IMR-90 (cell line): ENCODE data around the gene TRIM38. TPM values are rescaled to one million over a fixed set of nuclear protein-coding genes. Genes with fewer than 3 reads are reported as not detected.

Source experiments
- ATAC-seq: fragments of 200-7000 bp; cut with Tn5 transposase; 2 replicates; pipeline ENCODE4 v1.9.1; 2020; ENCODE audit warnings: low read depth, mild to moderate bottlenecking, moderate library complexity
- BruUV-seq: library from RNA; stranded (reverse); fragments of 400-500 nt; replicated peaks from 2 replicates; lab custom pipeline; 2021; lab: Mats Ljungman, UMichigan
- CTCF ChIA-PET: fragments of 300-600 bp; formaldehyde crosslinking; extraction: SDS; loops from one replicate; lab custom pipeline; 2021; ENCODE audit warnings: antibody characterized with exemption; lab: Yijun Ruan, JAX
- POLR2A ChIA-PET: fragments of 300-600 bp; sonication (Branson Sonifier 250); formaldehyde crosslinking; loops from one replicate; lab custom pipeline; 2022; ENCODE audit warnings: antibody characterized with exemption; ENCODE audit not compliant: unreplicated experiment; lab: Charles Lee
- DNase-seq: peaks from one replicate; pipeline ENCODE4 v3.0.0; 2013
- H2AFZ ChIP-seq: replicated peaks from 2 replicates; pipeline ENCODE3; 2013; ENCODE audit warnings: low read length, mild to moderate bottlenecking; ENCODE audit not compliant: poor library complexity
- H2AK5ac ChIP-seq: 2 replicates; pipeline ENCODE4 v1.6.1; 2013; ENCODE audit warnings: low read depth, low read length, inconsistent platforms
- H2AK9ac ChIP-seq: replicated peaks from 2 replicates; pipeline ENCODE3; 2013; ENCODE audit warnings: mild to moderate bottlenecking, low read depth, low read length, moderate library complexity; ENCODE audit not compliant: poor library complexity
- H2BK120ac ChIP-seq: 2 replicates; pipeline ENCODE4 v1.6.1; 2013; ENCODE audit warnings: low read depth, low read length, inconsistent platforms
- H2BK15ac ChIP-seq: 3 replicates; pipeline ENCODE4 v1.6.1; 2013; ENCODE audit warnings: low read depth, low read length, inconsistent platforms
- H2BK20ac ChIP-seq: 2 replicates; pipeline ENCODE4 v1.6.1; 2013; ENCODE audit warnings: low read depth, mild to moderate bottlenecking, inconsistent platforms, low read length, moderate library complexity
- H2BK5ac ChIP-seq: 2 replicates; pipeline ENCODE4 v1.6.1; 2013; ENCODE audit warnings: mild to moderate bottlenecking, low read depth, low read length, inconsistent platforms; ENCODE audit not compliant: poor library complexity, severe bottlenecking
- H3K14ac ChIP-seq: replicated peaks from 2 replicates; pipeline ENCODE4 v1.6.1; 2013; ENCODE audit warnings: low read depth, low read length, inconsistent platforms
- H3K18ac ChIP-seq: 2 replicates; pipeline ENCODE4 v1.6.1; 2013; ENCODE audit warnings: low read depth, low read length, control low read depth
- H3K23ac ChIP-seq: 2 replicates; pipeline ENCODE4 v1.6.1; 2013; ENCODE audit warnings: low read depth, low read length, inconsistent platforms
- H3K27ac ChIP-seq: 2 replicates; pipeline ENCODE4 v1.5.1; 2013; ENCODE audit warnings: mild to moderate bottlenecking, control low read depth, low read length; ENCODE audit not compliant: insufficient read depth
- H3K27me3 ChIP-seq: 2 replicates; pipeline ENCODE4 v1.6.1; 2013; ENCODE audit warnings: low read length; ENCODE audit not compliant: control insufficient read depth, insufficient read depth
- H3K36me3 ChIP-seq: 2 replicates; pipeline ENCODE4 v1.6.1; 2013; ENCODE audit warnings: low read length, mixed read lengths; ENCODE audit not compliant: control insufficient read depth, insufficient read depth
- H3K4ac ChIP-seq: 2 replicates; pipeline ENCODE4 v1.6.1; 2013; ENCODE audit warnings: low read depth, low read length, inconsistent platforms
- H3K4me1 ChIP-seq: 2 replicates; pipeline ENCODE4 v1.6.1; 2013; ENCODE audit warnings: low read length, mixed read lengths; ENCODE audit not compliant: control insufficient read depth, insufficient read depth
- H3K4me2 ChIP-seq: 2 replicates; pipeline ENCODE4 v1.6.1; 2013; ENCODE audit warnings: low read depth, mild to moderate bottlenecking, control low read depth, low read length, moderate library complexity
- H3K4me3 ChIP-seq: 2 replicates; pipeline ENCODE4 v1.5.1; 2013; ENCODE audit warnings: low read depth, mild to moderate bottlenecking, control low read depth, low read length, moderate library complexity; ENCODE audit not compliant: insufficient read depth
- H3K56ac ChIP-seq: 2 replicates; pipeline ENCODE4 v1.6.1; 2013; ENCODE audit warnings: low read length, inconsistent platforms; ENCODE audit not compliant: insufficient read depth; ENCODE audit errors: extremely low read depth
- H3K79me1 ChIP-seq, 2 experiments: 2 replicates each; pipeline ENCODE4 v1.6.1; 2013; ENCODE audit warnings: low read length in 2 of 2, inconsistent platforms in 1 of 2, low read depth in 1 of 2
- H3K9ac ChIP-seq: 2 replicates; pipeline ENCODE4 v1.6.1; 2013; ENCODE audit warnings: low read depth, low read length, control low read depth
- H3K9me1 ChIP-seq: 2 replicates; pipeline ENCODE4 v1.6.1; 2013; ENCODE audit warnings: low read length, inconsistent platforms; ENCODE audit not compliant: insufficient read depth
- H3K9me3 ChIP-seq: 2 replicates; pipeline ENCODE4 v1.6.1; 2013; ENCODE audit warnings: low read length; ENCODE audit not compliant: control insufficient read depth, insufficient read depth
- H4K20me1 ChIP-seq: 2 replicates; pipeline ENCODE4 v1.6.1; 2013; ENCODE audit warnings: low read length, inconsistent platforms; ENCODE audit not compliant: insufficient read depth
- H4K5ac ChIP-seq: 2 replicates; pipeline ENCODE4 v1.6.1; 2013; ENCODE audit warnings: mild to moderate bottlenecking, low read depth, low read length, control low read depth
- H4K8ac ChIP-seq, 2 experiments: 2 replicates each; pipeline ENCODE4 v1.6.1; 2013; ENCODE audit warnings: low read depth in 2 of 2, low read length in 2 of 2, control low read depth in 1 of 2, inconsistent platforms in 1 of 2
- H4K91ac ChIP-seq: 2 replicates; pipeline ENCODE4 v1.6.1; 2013; ENCODE audit warnings: low read depth, low read length, inconsistent platforms; ENCODE audit not compliant: insufficient read depth
- WGBS, 2 experiments: methylation state at CpG; one replicate each; pipeline versions ENCODE4 v1.1.5 to v1.1.7; 2013; ENCODE audit warnings: missing lambda C conversion rate in 2 of 2; ENCODE audit not compliant: insufficient read length in 1 of 2; ENCODE audit errors: extremely low coverage in 2 of 2; 5-methylcytosine and 5-hydroxymethylcytosine counted together
- dilution Hi-C: fragments of 300-500 bp; cut with HindIII; formaldehyde crosslinking; loops from one replicate; pipeline ENCODE4 v1.14.3; 2018; ENCODE audit warnings: low sequenced_read_pairs; ENCODE audit not compliant: unreplicated experiment
- in situ Hi-C: fragments of 300-500 bp; cut with MboI; formaldehyde crosslinking; loops from 3 replicates; pipeline ENCODE4 v1.14.3; 2019; ENCODE audit warnings: low sequenced_read_pairs, inconsistent platforms, mixed read lengths
- intact Hi-C: fragments of 100-400 bp; cut with micrococcal nuclease; formaldehyde crosslinking; loops from 2 replicates; pipeline ENCODE4 v1.10.0; 2022
- polyA plus RNA-seq, 3 experiments: library from polyadenylated mRNA; depleted of rRNA; stranded (reverse); fragments of >200 nt; gene quantifications; 2 replicates each; pipeline ENCODE4 v1.2.3, GENCODE V29; 2012; ENCODE audit warnings: low replicate concordance in 1 of 3
- total RNA-seq: library from RNA; depleted of rRNA; stranded (reverse); fragments of >200 nt; gene quantifications from 2 replicates; pipeline ENCODE4 v1.2.3, GENCODE V29; 2012
- TF ChIP-seq, protein P1 (sequence below): fragments of 150-350 bp; IDR thresholded peaks from 2 replicates; pipeline ENCODE4 v1.6.1; 2016; ENCODE audit warnings: low read depth, mild to moderate bottlenecking, low read length, moderate library complexity, borderline replicate concordance

Gene TRIM38
- total and polyA plus RNA-seq, 2 of the 4 experiments (the other 2 are of a cell fraction) = 4.1 to 6.3 TPM

- Histone ChIP-seq H3K4me1 (peaks cover 10% of the 10 kb centered on the region), H3K4me2 (no peak overlapping the region), H2AK9ac (no peak overlapping the region), H3K27me3 (no peaks in the 10 kb centered on the region), H3K27ac (no peak overlapping the region), H4K91ac (no peak overlapping the region), H2BK15ac (no peak overlapping the region), H3K23ac (no peak overlapping the region), H4K5ac (no peak overlapping the region), H3K14ac (no peak overlapping the region), H3K18ac (no peak overlapping the region), H3K4me3 (no peak overlapping the region), H3K4ac (no peak overlapping the region), H4K20me1 (peaks cover 6% of the 10 kb centered on the region; the same call in 1 of the 2 replicates), H2BK20ac (no peak overlapping the region), H2AK5ac (no peak overlapping the region), H3K56ac (no peak overlapping the region), H3K79me1 (peaks cover 25 to 27% of the 10 kb centered on the region in 2 experiments), H3K36me3 (peaks cover 50% of the 10 kb centered on the region), H2BK5ac (no peak overlapping the region), H2AFZ (no peak overlapping the region), H3K9me1 (peaks cover 12% of the 10 kb centered on the region), H4K8ac (no peak overlapping the region), H3K9ac (no peak overlapping the region), H3K9me3 (no peaks in the 10 kb centered on the region), H2BK120ac (no peak overlapping the region)
- dilution Hi-C loops (no loop called here), in situ Hi-C loops (no loop called here), intact Hi-C loops (no loop called here)
- ChIA-PET POLR2A (no interaction called here), CTCF (interaction anchor here (1.3 kb wide), 1 partner anchor 18 kb away, joined by 8 read pairs; no protein-coding TSS in a partner anchor)
- TF ChIP-seq, protein P1, sequence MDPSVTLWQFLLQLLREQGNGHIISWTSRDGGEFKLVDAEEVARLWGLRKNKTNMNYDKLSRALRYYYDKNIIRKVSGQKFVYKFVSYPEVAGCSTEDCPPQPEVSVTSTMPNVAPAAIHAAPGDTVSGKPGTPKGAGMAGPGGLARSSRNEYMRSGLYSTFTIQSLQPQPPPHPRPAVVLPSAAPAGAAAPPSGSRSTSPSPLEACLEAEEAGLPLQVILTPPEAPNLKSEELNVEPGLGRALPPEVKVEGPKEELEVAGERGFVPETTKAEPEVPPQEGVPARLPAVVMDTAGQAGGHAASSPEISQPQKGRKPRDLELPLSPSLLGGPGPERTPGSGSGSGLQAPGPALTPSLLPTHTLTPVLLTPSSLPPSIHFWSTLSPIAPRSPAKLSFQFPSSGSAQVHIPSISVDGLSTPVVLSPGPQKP = no peak
- BruUV-seq = no TSS peak
- DNase-seq (no peak), ATAC-seq (no peak)
- no CpG with 5 or more reads among the region's 2 CpGs for whole genome bisulfite sequencing, 2 experiments
These were observed 11.4 kb downstream of the TRIM38 start for GRCh38 chr6:25973923-25974555.
